HG03439 (cell line): ENCODE measurements around the gene RBM18.

Experiments used
- ATAC-seq: cut with Tn5 transposase; IDR thresholded peaks from one replicate; pipeline ENCODE4 v1.9.1; 2021; ENCODE audit warnings: mild to moderate bottlenecking, moderate library complexity; ENCODE audit not compliant: unreplicated experiment

Gene RBM18

DNA sequence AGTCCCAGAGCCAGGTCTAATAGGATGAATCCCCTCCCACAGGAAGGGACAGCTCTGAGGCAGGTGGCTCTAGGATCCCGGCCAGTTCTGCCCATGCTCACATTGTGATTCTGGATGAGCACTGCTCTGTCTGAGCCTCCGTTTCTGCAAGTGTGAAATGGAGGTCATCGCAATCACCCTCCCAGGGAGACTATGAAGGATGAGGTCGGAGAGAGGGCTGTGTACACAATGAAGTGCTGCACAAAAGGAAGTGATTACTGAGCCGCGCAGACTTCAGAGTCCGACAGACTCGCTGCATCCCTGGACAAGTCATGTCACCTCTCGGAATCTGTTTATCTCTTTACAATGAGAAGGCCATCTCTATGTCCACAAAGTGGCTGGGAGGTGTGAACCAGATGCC is 57.5 kb downstream of the RBM18 start:
- no peak for ATAC-seq

DNA sequence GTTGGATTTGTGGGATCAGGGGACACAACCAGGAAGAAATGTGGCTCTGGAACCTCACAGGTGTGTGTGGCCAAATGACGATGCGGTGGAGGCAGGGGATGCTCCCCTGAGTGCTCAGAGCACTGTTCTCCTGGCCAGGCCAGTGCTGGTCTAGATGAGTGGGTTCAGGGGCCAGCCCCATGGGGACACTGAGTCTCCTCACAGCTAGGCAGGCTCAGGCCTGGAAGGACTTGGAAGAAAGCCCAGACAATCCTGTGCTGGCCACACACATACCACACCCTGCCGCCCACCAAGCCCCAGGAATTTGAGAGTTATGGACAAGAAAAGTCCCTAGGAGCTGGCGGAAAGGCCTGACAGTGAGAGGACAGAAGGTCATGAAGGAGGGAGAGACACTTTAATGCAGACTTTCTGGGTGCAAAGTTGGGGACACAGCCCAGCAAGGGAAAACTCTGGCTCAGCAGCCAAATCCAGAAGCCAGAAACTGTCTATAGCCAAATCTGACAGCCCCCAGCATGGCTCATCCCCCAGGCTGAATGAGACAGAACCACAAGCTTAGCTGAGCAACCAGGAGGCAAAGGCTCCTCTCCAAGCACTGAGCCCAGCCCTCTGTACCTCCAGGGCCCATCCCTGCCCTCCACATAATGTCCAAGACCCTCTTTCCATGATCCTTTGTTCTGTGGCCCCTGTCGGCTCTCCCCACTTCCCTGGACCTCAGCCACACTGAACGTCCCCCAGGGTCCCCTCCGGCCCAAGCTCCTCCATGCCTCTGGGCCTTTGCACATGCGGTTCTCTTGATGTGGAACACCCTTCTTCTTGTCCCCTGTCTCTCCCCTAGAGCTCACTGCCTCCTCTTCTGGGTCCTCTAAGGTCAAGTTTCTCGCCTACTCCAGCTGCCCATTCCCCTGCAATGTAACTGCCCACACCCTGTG is 58.3 kb downstream of the RBM18 start:
- no peak for ATAC-seq

DNA sequence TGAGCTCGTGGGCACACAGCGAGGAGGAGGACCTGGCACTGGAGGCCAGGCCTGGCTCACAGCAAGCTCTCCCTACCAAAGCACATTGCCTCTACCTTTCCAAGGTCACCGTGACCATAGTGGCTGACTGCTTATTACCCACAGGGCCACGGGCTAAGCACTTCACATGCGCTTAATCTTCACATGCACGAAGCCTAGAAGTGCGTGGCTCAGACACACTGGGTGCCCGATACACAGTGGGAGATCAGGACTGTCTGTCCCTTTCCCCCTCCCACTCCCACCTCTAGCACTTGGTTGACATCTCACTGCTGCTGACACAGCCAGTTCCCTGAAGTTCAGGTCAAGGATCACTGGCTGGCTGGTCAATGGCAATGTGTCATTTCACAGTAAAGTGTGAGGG is 59.5 kb downstream of the RBM18 start:
- ATAC-seq: no peak

DNA sequence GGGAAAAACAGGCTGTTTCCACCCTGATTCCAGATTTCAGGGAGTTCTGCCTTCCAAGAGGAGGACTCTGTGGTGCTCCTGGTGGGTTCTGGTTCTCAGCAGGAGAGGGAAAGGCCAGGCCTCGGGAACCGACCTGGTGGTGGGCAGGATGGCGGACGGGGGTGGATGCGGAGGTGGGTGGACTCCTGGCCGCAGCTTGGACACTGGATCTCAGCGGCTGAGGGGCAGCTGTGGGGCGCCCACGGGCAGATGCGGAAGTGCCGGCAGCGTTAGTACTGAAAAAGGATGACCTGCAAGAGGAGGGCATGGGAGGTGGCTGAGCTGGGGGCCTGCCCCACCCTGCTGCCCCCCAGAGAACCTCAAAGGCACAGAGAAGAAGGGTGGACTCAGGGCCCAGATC is 60.1 kb downstream of the RBM18 start:
- ATAC-seq: no peak

DNA sequence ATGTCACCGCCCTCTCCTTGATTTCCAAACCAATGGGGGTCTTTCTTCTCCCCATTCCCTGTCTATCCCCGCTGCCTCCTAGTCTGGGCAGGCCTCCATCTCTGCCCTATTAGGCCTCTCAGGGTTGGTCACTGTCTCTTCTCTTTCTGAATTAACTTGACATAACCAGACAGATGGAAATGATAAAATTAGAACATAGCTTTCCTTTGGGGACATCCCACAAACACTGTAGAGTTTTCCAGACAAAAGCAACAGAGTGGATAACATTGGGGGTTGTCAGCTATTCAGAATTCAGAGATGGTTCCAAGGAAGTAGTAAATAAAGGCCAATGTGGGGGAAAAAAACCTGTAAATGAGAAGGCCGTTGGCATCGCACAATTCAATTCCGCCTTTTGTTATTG is 60.6 kb downstream of the RBM18 start:
- ATAC-seq: no peak

DNA sequence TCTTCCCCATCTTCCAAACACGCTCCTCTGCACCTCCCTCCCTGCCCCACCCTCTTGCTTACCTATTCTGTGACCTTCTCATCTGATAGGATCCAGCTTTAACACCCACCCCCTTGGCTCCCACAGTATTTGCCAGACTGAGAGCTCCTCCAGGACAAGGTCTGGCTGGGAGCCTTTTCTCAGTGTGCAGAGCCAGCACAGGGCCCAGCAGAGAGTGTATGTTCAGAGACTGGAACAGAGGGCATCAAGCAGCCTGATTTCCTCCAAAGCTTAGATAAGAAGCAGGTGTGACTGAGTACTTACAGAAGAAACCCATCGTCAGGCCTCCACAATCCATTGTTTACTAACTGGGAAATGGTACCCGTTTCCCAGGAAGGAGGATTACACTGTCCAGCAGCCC is 62.5 kb downstream of the RBM18 start:
- ATAC-seq: no peak

DNA sequence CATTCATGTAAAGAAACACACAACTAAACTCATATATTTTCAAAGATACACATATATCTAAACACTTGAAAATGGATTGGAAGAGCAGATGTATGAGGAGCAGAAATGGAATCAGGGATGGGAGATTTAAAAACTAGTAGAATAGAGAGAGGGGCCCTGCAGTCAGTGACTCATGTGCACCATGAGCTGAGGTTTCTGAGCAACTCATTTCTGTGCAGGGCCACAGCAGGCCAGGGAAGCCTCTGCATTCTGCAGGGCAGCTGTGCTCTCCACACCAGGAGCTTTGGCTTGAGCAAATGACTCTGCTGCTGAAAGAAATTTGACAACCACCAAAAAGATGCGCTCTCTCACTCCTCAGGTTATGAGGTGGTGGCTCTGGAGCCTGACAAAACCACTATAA is 63.0 kb downstream of the RBM18 start:
- ATAC-seq: no peak

DNA sequence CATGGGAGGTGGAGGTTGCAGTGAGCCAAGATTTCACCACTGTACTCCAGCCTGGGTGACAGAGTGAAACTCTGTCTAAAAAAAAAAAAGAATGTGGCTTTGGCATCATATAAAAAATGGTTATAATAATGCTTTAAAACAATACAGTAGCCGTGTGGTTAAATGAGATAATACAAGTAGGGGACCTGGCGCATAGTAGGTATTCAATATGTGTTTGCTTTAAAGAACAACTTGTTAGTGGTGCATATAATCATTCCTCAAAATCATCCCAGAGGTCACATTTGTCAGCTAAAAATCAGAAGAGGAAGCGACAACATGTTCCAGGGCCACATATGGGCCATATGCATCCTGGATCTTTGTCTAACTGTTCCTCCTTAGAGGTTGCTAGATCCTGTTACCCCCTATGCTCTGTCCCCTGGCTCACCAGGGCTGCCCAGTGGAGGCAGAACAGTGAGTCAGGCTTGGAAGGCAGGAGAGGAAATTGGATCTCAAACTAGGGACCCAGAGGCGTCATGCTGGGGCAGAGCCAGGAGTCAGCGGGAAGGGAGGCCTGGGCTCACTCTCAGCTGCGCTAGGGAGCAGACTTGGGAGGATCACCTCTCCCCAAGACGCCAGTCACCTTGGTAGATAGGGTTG is 63.6 kb downstream of the RBM18 start:
- ATAC-seq: no peak

DNA sequence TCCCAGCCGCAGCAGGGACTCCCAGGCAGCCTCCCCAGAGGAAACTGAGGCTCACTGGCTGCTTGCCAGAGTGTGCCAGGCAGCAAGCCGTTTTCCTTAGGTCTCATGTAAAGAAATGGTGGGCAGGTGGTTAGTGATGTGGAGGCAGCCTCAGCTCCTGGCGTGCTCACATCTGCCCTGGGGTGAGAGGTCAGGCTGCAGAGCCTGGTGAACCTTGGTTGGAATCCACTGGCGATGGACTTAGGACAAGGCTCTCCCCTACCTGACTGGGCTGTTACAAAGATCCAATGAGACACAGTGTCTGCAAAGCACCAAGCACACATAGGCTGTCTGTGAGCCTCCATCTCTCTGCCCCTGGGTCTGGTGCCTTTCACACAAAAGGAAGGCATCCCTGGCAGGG is 66.8 kb downstream of the RBM18 start:
- no peak for ATAC-seq

DNA sequence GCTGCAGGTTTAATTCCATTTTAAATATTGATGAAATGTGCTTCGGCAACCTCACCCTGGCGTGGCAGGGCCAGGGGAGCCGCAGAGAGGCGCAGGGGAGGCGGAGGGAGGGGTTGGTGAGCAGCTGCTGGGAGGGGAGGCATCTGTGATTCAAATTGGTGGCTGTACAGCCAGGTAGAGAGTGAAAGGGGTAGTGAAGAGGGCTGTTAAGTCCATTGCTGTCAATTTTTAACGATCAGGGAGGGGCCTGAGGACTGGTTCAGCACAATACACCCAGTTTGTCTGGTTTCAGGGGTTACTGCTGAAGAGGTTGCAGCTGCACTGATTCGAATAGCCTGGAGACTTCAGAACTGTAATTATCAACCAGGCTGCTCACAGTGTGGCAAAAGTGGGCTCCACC is 67.2 kb downstream of the RBM18 start:
- ATAC-seq: no peak

DNA sequence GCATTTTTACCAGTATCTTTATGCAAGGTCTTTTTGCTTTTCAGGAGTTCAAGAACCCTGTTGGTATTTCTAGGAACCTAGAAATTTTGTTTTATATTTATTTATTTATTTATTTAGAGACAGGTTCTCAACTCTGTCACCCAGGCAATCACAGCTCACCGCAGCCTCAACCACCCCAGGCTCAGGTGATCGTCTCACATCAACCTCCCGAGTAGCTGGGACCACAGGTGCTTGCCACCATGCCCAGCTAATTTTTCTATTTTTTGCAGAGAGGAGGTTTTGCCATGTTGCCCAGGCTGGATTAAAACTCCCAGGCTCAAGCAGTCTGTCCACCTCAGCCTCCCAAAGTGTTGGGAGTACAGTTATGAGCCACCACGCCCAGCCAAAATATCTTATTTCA is 68.8 kb downstream of the RBM18 start:
- ATAC-seq: no peak

DNA sequence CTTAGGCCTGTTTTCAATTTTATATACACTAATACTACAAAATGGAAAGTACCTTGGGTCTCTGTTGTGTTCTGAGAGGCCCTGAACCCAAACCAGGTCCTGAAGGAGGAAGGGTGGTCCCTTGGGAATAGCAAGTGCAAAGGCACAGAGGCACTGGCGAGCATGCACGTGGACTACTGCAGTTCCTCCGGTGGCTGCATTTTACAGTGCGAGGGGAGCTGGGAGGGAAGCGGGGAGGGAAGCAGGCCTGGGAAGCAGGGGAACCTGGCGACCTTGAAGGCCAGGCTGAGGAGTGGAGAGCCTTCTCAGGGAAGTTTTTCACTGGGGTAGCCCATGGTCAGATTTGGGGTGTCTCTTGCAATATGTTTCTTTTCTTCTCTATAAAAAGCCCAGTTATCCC is 71.0 kb downstream of the RBM18 start:
- ATAC-seq: no peak

DNA sequence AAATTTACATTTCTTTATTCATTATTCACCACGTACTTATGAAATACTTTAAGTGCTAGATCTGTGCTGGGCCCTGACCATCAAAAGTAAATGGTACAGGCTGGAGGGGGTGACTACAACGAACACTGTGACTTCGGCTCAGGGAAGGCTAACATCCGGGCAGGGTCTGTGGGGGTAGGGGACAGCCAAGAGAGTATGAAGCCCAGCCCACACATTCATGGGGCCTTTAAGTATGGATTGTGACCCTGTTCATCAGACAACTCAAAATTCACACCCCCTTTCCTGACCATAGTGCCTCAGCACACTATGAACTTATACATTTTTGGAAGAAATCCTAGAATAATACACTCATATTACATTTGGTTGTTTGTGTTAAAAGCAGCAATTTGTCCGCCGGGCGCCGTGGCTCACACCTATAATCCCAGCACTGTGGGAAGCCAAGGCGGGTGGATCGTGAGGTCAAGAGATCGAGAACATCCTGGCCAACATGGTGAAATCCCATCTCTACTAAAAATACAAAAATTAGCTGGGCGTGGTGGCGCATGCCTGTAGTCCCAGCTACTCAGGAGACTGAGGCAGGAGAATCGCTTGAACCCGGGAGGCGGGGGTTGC is 71.6 kb downstream of the RBM18 start:
- no peak for ATAC-seq

DNA sequence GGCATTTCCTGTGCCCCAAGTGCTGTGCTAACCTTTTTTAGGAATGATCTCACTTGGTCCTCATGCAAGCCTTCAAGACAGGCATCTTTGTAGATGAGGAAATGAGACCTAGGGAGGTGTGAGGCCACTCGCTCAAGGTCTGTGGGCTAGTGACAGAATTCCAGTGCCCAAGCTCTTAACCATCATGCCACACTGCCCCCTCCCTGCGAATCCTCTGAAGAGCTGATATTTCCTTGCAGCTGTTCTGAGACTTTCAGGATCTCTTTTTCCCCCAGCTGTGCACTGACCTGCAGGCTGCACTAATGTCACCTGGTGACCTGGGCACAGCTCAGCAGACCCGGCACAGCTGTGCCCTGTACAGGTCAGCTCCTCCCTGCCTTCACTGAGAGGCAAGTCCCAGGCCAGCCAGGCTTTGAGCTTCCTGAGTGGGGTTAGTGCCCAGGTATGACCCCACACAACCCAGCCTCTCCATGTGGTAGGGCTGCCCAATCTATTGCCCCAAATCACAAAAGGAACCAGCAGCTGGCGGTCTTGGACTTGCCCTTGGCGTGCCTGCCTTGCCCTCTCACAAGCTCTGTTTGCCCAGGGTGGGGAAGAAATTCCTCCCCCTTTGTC is 72.3 kb downstream of the RBM18 start:
- ATAC-seq: no peak

DNA sequence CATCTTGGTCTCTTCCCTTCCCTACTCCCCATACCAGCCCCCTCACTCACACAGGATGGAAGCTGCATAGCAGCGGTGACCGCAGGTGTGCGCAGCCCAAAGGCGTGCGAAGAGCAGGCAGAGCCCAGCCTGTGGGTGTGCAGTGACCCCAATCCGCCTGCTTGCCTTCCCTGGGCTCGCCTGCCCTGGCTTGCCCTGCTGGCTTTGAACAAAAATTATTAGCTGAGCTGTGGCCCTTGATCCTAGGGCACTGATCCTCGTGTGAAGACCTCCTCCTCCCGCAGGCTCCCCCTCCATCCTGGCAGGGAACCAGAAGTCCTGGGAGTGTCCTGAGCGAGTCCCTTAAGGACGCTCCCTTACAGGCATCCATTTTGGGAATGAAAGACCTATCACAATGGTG is 73.1 kb downstream of the RBM18 start:
- no peak for ATAC-seq

DNA sequence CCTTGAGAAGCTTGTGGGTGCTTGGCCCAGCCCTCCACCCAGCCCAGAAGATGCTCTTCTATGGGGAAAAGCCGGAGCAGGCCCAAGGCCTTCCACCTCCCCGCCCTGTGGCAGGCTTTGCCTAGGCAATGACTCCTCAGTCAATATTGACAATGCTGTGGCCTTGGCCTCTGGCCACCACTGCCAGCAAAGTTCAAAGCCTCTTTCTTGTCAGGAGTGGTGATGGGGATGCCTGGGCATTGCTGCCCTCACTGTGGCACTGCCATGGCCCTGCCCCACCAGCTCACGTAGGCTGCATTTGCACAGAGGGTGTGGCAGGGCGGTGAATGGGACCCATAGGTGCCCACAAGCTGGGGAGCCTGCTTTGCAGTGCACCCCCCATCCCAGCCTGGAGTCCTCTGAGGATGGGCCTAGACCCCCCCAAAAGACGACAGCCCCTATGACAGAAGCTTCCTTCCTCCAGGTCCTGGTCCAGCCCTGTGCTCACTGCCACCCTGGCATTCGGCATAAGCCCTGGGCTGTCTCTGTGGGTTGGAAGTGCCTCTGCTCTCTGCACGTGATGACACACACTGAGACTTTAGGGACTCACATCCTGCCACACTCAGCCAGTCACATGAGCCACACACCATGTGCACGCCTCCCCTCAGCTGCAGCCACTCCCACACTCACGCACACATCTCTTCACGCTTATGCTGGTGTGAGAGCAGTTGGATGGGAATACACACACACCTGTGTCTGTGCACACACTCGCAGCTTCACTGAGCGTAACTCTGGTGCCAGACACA is 73.9 kb downstream of the RBM18 start:
- no peak for ATAC-seq

DNA sequence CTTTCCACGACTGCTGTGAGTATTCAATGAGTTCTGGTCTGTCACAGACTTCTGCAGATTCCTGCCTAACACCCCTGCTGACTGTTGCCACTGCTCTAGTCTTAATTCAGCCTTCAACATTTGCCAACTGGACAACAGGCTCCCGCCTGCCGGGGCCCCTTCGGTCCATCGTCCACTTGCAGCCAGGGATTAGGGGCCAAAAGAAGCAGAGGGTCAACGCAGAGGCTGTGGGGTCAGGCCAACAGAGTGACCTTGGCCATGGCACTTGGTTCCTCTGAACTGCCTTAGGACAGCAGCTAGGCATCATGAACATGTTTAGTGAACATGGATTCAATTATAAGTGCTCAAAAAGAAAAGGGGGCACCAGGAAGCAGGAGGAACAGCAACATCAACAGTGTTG is 76.3 kb downstream of the RBM18 start:
- ATAC-seq: no peak
